Measurements from ENCODE around the gene GLOD4. TPM values are rescaled to one million over a fixed set of nuclear protein-coding genes. Genes with fewer than 3 reads are reported as not detected.
A peak's percentile ranks its signal among the peaks of the same experiment; 100 is the strongest.
"Not testable (repeated sequence)": the region's sequence is repeated elsewhere in the genome, so short reads cannot be mapped to it uniquely, and the experiment has no call there.

The GLOD4 gene
- 53.4 to 54.5 TPM (median 54.0 TPM) in 3 replicates for total RNA-seq
- long read RNA-seq, transcript GLOD4-202 (9 exons, 2,059 nt), result major isoform, 89 of 106 reads
- long read RNA-seq, partial matches to known transcripts, result 1 of 106 reads
- long read RNA-seq, other reads (novel, unspliced or antisense), result 16 of 106 reads

DNA sequence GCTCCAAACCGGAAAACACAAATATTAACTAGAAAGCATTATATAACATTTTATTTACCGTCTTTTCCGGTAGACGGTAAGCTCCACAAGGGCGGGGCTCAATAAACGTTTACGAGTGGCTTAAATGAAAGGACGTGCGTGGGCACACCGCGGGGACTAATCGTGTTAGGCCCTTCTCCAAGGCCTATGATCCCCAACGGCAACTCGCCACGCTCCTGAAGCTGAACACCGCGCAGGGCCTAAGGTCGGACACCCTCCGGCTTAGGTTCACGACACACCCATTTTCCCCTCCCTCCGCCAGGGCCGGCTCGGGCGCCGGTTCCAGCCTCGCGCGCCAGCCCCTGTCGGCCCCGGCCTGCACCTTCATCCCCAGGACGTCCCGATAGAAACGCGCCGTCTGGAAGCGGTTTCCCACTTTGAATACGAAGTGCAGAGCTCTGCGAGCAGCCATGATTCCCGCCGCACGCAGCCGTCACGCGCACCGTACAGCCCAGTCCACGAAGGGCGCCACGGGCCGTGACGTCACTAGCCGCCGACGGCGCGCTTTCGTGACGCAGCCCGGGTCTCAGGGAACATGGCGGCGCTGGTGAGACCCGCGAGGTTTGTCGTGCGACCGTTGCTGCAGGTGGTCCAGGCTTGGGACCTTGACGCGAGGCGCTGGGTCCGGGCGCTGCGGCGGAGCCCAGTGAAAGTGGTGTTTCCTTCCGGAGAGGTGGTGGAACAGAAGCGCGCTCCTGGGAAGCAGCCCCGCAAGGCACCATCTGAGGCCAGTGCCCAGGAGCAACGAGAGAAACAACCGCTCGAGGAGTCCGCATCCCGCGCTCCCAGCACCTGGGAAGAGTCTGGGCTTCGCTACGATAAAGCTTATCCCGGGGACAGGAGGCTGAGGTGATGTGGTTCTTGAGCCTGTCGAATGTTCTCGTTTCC lies at the start of gene GLOD4, which contains the start of gene MRM3:
TSS of gene GLOD4 (minus strand) at position 476 of the 927 bp plus-strand sequence. CDS start at position 451, 25 bp downstream.
TSS of gene MRM3 (plus strand) at position 549 of the 927 bp plus-strand sequence. CDS start at position 575, 26 bp downstream.
- Mint-ChIP-seq H3K4me3 (ENCODE audit: unreplicated experiment) (peak within 1 kb of the TSS; percentile 97), H3K4me1 (ENCODE audit: low read depth) (peaks cover 26% of the 10 kb centered on the region), H3K27me3 (ENCODE audit: low read depth) (no peaks in the 10 kb centered on the region), H3K36me3 (ENCODE audit: low read depth) (peaks cover 5% of the 10 kb centered on the region), H3K9me3 (ENCODE audit: low read depth) (no peaks in the 10 kb centered on the region), H3K27ac (ENCODE audit: unreplicated experiment) (peak within 1 kb of the TSS; percentile 99)
- TF ChIP-seq, protein P1, sequence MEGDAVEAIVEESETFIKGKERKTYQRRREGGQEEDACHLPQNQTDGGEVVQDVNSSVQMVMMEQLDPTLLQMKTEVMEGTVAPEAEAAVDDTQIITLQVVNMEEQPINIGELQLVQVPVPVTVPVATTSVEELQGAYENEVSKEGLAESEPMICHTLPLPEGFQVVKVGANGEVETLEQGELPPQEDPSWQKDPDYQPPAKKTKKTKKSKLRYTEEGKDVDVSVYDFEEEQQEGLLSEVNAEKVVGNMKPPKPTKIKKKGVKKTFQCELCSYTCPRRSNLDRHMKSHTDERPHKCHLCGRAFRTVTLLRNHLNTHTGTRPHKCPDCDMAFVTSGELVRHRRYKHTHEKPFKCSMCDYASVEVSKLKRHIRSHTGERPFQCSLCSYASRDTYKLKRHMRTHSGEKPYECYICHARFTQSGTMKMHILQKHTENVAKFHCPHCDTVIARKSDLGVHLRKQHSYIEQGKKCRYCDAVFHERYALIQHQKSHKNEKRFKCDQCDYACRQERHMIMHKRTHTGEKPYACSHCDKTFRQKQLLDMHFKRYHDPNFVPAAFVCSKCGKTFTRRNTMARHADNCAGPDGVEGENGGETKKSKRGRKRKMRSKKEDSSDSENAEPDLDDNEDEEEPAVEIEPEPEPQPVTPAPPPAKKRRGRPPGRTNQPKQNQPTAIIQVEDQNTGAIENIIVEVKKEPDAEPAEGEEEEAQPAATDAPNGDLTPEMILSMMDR (IDR thresholded peaks at IDR 0.05), result peak; percentile 54
- DNase-seq (ENCODE audit: low spot score), result no peak

GRCh38 chr17:830950-831349 lies 48.9 kb upstream of the GLOD4 start:
- H3K27me3 Mint-ChIP-seq (ENCODE audit: low read depth), result no peaks in the 10 kb centered on the region
- DNase-seq (ENCODE audit: low spot score), result no peak
- no peak overlapping the region for H3K27ac Mint-ChIP-seq (ENCODE audit: unreplicated experiment)
- peaks cover 29% of the 10 kb centered on the region for H3K4me1 Mint-ChIP-seq (ENCODE audit: low read depth)
- H3K9me3 Mint-ChIP-seq (ENCODE audit: low read depth), result peaks cover 2% of the 10 kb centered on the region
- no peak overlapping the region for H3K4me3 Mint-ChIP-seq (ENCODE audit: unreplicated experiment)
- no peaks in the 10 kb centered on the region for H3K36me3 Mint-ChIP-seq (ENCODE audit: low read depth)
- TF ChIP-seq, protein P1 (IDR thresholded peaks at IDR 0.05), result no peak

DNA sequence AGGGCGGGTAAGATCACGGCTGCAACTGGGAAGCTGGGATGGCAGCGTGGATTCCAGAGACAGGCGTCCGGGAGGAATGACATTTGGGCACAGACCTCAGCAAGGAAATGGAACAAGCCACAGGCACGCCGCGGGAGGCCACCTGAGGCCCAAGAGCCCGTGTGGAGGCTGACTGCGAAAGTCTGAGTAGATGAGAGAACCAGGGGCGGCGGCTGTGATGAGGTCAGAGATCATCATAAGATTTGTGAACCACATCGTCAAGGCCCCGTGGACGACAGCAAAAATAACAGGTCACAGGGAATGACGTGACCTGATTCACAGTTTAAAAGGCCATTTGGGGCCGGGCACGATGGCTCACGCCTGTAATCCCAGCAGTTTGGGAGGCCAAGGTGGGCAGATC lies 48.3 kb upstream of the GLOD4 start:
- Mint-ChIP-seq H3K4me1 (ENCODE audit: low read depth) (peaks cover 27% of the 10 kb centered on the region), H3K27ac (ENCODE audit: unreplicated experiment) (no peak overlapping the region), H3K4me3 (ENCODE audit: unreplicated experiment) (no peak overlapping the region), H3K36me3 (ENCODE audit: low read depth) (peaks cover 2% of the 10 kb centered on the region), H3K27me3 (ENCODE audit: low read depth) (no peaks in the 10 kb centered on the region), H3K9me3 (ENCODE audit: low read depth) (peaks cover 2% of the 10 kb centered on the region)
- TF ChIP-seq, protein P1 (IDR thresholded peaks at IDR 0.05), result no peak
- DNase-seq (ENCODE audit: low spot score), result no peak

DNA sequence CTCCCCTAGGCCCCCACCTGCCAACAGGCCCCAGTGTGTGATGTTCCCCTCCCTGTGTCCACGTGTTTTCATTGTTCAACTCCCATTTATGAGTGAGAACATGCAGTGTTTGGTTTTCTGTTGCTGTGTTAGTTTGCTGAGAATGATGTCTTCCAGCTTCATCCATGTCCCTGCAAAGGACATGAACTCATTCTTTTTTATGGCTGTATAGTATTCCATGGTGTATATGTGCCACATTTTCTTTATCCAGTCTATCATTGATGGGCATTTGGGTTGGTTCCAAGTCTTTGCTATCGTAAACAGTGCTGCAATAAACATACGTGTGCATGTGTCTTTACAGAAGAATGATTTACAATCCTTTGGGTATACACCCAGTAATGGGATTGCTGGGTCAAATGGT lies 47.5 kb upstream of the GLOD4 start:
- not testable (repeated sequence) for H3K4me3 Mint-ChIP-seq (ENCODE audit: unreplicated experiment); DNase-seq (ENCODE audit: low spot score); H3K36me3 Mint-ChIP-seq (ENCODE audit: low read depth); H3K27me3 Mint-ChIP-seq (ENCODE audit: low read depth); H3K9me3 Mint-ChIP-seq (ENCODE audit: low read depth)
- H3K27ac Mint-ChIP-seq (ENCODE audit: unreplicated experiment), result peak overlapping the region; percentile 22
- H3K4me1 Mint-ChIP-seq (ENCODE audit: low read depth), result peaks cover 22% of the 10 kb centered on the region

DNA sequence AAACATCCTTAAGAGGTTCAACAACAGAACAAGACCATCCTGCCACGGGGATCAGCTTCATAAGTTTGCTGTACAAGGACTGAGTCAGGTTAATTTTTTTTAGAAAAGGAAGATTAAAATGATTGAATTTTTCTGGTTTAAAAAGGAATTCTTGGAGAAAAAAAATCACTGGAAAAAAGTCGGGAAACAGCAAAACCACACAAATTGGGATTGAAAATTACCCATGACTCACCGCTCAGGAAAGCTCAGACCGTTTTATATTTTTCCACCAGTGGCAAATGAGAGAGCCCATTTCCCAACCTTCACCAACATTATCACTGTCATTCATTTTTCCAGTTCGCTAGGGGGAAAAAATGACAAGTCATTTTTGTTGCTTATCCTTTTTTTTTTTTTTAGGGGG lies 46.7 kb upstream of the GLOD4 start:
- TF ChIP-seq, protein P1 (IDR thresholded peaks at IDR 0.05), result no peak
- H3K27me3 Mint-ChIP-seq (ENCODE audit: low read depth), result no peaks in the 10 kb centered on the region
- H3K9me3 Mint-ChIP-seq (ENCODE audit: low read depth), result peaks cover 2% of the 10 kb centered on the region
- peaks cover 19% of the 10 kb centered on the region for H3K4me1 Mint-ChIP-seq (ENCODE audit: low read depth)
- no peak overlapping the region for H3K4me3 Mint-ChIP-seq (ENCODE audit: unreplicated experiment)
- peak overlapping the region; percentile 71 for H3K27ac Mint-ChIP-seq (ENCODE audit: unreplicated experiment)
- DNase-seq (ENCODE audit: low spot score), result no peak
- peaks cover 4% of the 10 kb centered on the region for H3K36me3 Mint-ChIP-seq (ENCODE audit: low read depth)

All from chondrocyte (in vitro differentiated cells).